H9 (cell line): ENCODE results near the gene ZC3H18. TPM values are rescaled to one million over a fixed set of nuclear protein-coding genes. Genes with fewer than 3 reads are reported as not detected.

Experiments
- DNase-seq: peaks from one replicate; pipeline ENCODE4 v3.0.0-alpha.2; 2017
- H2AFZ ChIP-seq: one replicate; pipeline ENCODE4 v1.6.1; 2013; ENCODE audit warnings: mild to moderate bottlenecking, low read length, control low read depth, moderate library complexity
- H2AK5ac ChIP-seq: 2 replicates; pipeline ENCODE4 v1.6.1; 2013; ENCODE audit warnings: low read length, control low read depth, mixed read lengths; ENCODE audit not compliant: insufficient read length
- H2BK120ac ChIP-seq: one replicate; pipeline ENCODE4 v1.6.1; 2013; ENCODE audit warnings: low read depth, mild to moderate bottlenecking, low read length, control low read depth, inconsistent platforms; ENCODE audit not compliant: poor library complexity, severe bottlenecking
- H2BK12ac ChIP-seq: 2 replicates; pipeline ENCODE4 v1.6.1; 2013; ENCODE audit warnings: low read length, control low read depth, mixed read lengths, low read depth; ENCODE audit not compliant: insufficient read length
- H2BK15ac ChIP-seq: 2 replicates; pipeline ENCODE4 v1.6.1; 2013; ENCODE audit warnings: low read depth, low read length, control low read depth
- H2BK20ac ChIP-seq: one replicate; pipeline ENCODE4 v1.6.1; 2013; ENCODE audit warnings: low read depth, mild to moderate bottlenecking, low read length, control low read depth, inconsistent platforms; ENCODE audit not compliant: poor library complexity, severe bottlenecking
- H2BK5ac ChIP-seq: 2 replicates; pipeline ENCODE4 v1.6.1; 2013; ENCODE audit warnings: low read length, control low read depth, mixed read lengths; ENCODE audit not compliant: insufficient read length
- H3K14ac ChIP-seq: 2 replicates; pipeline ENCODE4 v1.6.1; 2013; ENCODE audit warnings: low read length, control low read depth; ENCODE audit not compliant: insufficient read depth
- H3K18ac ChIP-seq: 2 replicates; pipeline ENCODE4 v1.6.1; 2013; ENCODE audit warnings: low read depth, mild to moderate bottlenecking, mixed read lengths, low read length, control low read depth; ENCODE audit not compliant: insufficient read length
- H3K23ac ChIP-seq: 2 replicates; pipeline ENCODE4 v1.6.1; 2013; ENCODE audit warnings: low read length, control low read depth, mixed read lengths, low read depth; ENCODE audit not compliant: insufficient read length
- H3K23me2 ChIP-seq: 2 replicates; pipeline ENCODE4 v1.6.1; 2013; ENCODE audit warnings: low read depth, mild to moderate bottlenecking, mixed read lengths, low read length, control low read depth; ENCODE audit not compliant: insufficient read length, poor library complexity, severe bottlenecking
- H3K27ac ChIP-seq: 2 replicates; pipeline ENCODE4 v1.5.1; 2013; ENCODE audit warnings: low read length, control low read depth, mixed read lengths, low read depth; ENCODE audit not compliant: insufficient read length
- H3K27me3 ChIP-seq: 2 replicates; pipeline ENCODE4 v1.6.1; 2013; ENCODE audit warnings: low read length, control low read depth, inconsistent platforms; ENCODE audit not compliant: insufficient read depth
- H3K4ac ChIP-seq: 2 replicates; pipeline ENCODE4 v1.6.1; 2013; ENCODE audit warnings: low read depth, mild to moderate bottlenecking, control low read depth, inconsistent platforms, low read length, moderate library complexity
- H3K4me1 ChIP-seq: 2 replicates; pipeline ENCODE4 v1.6.1; 2013; ENCODE audit warnings: low read length, control low read depth, inconsistent platforms; ENCODE audit not compliant: insufficient read depth
- H3K4me2 ChIP-seq: 2 replicates; pipeline ENCODE4 v1.6.1; 2013; ENCODE audit warnings: low read length, control low read depth, mixed read lengths; ENCODE audit not compliant: insufficient read length, insufficient read depth
- H3K56ac ChIP-seq: 2 replicates; pipeline ENCODE4 v1.6.1; 2013; ENCODE audit warnings: low read depth, mild to moderate bottlenecking, mixed read lengths, low read length, control low read depth; ENCODE audit not compliant: insufficient read length
- H3K79me1 ChIP-seq: 2 replicates; pipeline ENCODE4 v1.6.1; 2013; ENCODE audit warnings: low read depth, mild to moderate bottlenecking, moderate library complexity, low read length, control low read depth, inconsistent platforms; ENCODE audit not compliant: insufficient read depth, poor library complexity, severe bottlenecking
- H3K79me2 ChIP-seq: 2 replicates; pipeline ENCODE4 v1.6.1; 2013; ENCODE audit warnings: low read length, control low read depth, inconsistent platforms; ENCODE audit not compliant: insufficient read depth
- H3K9ac ChIP-seq: 2 replicates; pipeline ENCODE4 v1.6.1; 2013; ENCODE audit warnings: low read length, control low read depth, mixed read lengths; ENCODE audit not compliant: insufficient read length; ENCODE audit errors: extremely low read depth
- H3K9me3 ChIP-seq: one replicate; pipeline ENCODE4 v1.6.1; 2013; ENCODE audit warnings: low read depth, low read length, inconsistent platforms; ENCODE audit not compliant: control insufficient read depth
- H3T11ph ChIP-seq: one replicate; pipeline ENCODE4 v1.6.1; 2013; ENCODE audit warnings: mild to moderate bottlenecking, low read length, control low read depth, inconsistent platforms
- H4K20me1 ChIP-seq: one replicate; pipeline ENCODE4 v1.6.1; 2013; ENCODE audit not compliant: control insufficient read depth, insufficient read length, insufficient read depth
- H4K5ac ChIP-seq: 2 replicates; pipeline ENCODE4 v1.6.1; 2013; ENCODE audit warnings: low read depth, mild to moderate bottlenecking, mixed read lengths, low read length, control low read depth; ENCODE audit not compliant: insufficient read length
- H4K8ac ChIP-seq: replicated peaks from 2 replicates; pipeline ENCODE4 v1.6.1; 2013; ENCODE audit warnings: low read length, control low read depth, mixed read lengths, low read depth; ENCODE audit not compliant: insufficient read length
- H4K91ac ChIP-seq: 2 replicates; pipeline ENCODE4 v1.6.1; 2013; ENCODE audit warnings: low read depth, mild to moderate bottlenecking, moderate library complexity, mixed read lengths, low read length, control low read depth; ENCODE audit not compliant: insufficient read length
- H3K27ac Mint-ChIP-seq, 3 experiments: 2 replicates in 2 of 3; 3 replicates in 1 of 3; pipeline ENCODE4 v1.8.0; 2020 to 2021; ENCODE audit warnings: mixed read lengths in 3 of 3, mild to moderate bottlenecking in 1 of 3, moderate library complexity in 1 of 3
- H3K27me3 Mint-ChIP-seq: 2 replicates; pipeline ENCODE4 v1.8.0; 2021; ENCODE audit warnings: low read depth, mild to moderate bottlenecking, moderate library complexity, mixed read lengths
- H3K36me3 Mint-ChIP-seq, 3 experiments: 2 replicates in 2 of 3; 3 replicates in 1 of 3; pipeline ENCODE4 v1.8.0; 2020 to 2021; ENCODE audit warnings: low read depth in 3 of 3, mixed read lengths in 3 of 3; ENCODE audit not compliant: insufficient read depth in 1 of 3
- H3K4me1 Mint-ChIP-seq, 2 experiments: 2 replicates each; pipeline ENCODE4 v1.8.0; 2020; ENCODE audit warnings: mixed read lengths in 2 of 2
- H3K4me3 Mint-ChIP-seq, 2 experiments: 2 replicates in 1 of 2; 3 replicates in 1 of 2; pipeline ENCODE4 v1.8.0; 2020 to 2021; ENCODE audit warnings: mild to moderate bottlenecking in 2 of 2, mixed read lengths in 2 of 2, moderate library complexity in 1 of 2
- H3K9me3 Mint-ChIP-seq, 2 experiments: 2 replicates in 1 of 2; 3 replicates in 1 of 2; pipeline ENCODE4 v1.8.0; 2020; ENCODE audit warnings: mild to moderate bottlenecking in 2 of 2, mixed read lengths in 2 of 2, moderate library complexity in 1 of 2
- CTCF ChIP-seq: fragments of 200-600 bp; sonication (generic); conservative IDR thresholded peaks from 3 replicates; pipeline ENCODE4 v1.8.0; 2021; ENCODE audit warnings: antibody characterized with exemption, mild to moderate bottlenecking
- WGBS: extraction: QIAGEN DNeasy Blood & Tissue Kit; methylation state at CpG from one replicate; pipeline ENCODE4 v1.1.7; 2013; ENCODE audit warnings: missing lambda C conversion rate, low lambda C conversion rate, mixed read lengths; ENCODE audit not compliant: insufficient read length; ENCODE audit errors: extremely low coverage; 5-methylcytosine and 5-hydroxymethylcytosine counted together
- total RNA-seq: library from RNA; stranded (reverse); gene quantifications from 2 replicates; pipeline ENCODE4 v1.2.1, GENCODE V29; 2021

ZC3H18 gene
- total RNA-seq, 1 experiment from 2014 or later, result 69.7 TPM

GRCh38 chr16:88525663-88525990 lies 44.6 kb upstream of the ZC3H18 start:
- Mint-ChIP-seq H3K27me3 (peaks cover 5% of the 10 kb centered on the region; the same call in 1 of the 2 replicates), H3K9me3 (no peaks in the 10 kb centered on the region), H3K4me3 (no peak overlapping the region), H3K27ac (peak overlapping the region in 1 of 3 experiments; percentile 48; a peak in 1 of 7 replicates), H3K4me1 (no peaks in the 10 kb centered on the region), H3K36me3 (peaks cover 0 to 14% (median 8%) of the 10 kb centered on the region in 3 experiments; a peak in 3 of 7 replicates)
- Histone ChIP-seq H3K4ac (no peak overlapping the region), H4K8ac (no peak overlapping the region), H2BK5ac (no peak overlapping the region), H3K56ac (no peak overlapping the region), H2BK15ac (no peak overlapping the region), H4K91ac (no peak overlapping the region), H3K79me1 (no peaks in the 10 kb centered on the region), H3K18ac (no peak overlapping the region), H4K20me1 (no peaks in the 10 kb centered on the region), H2BK20ac (no peak overlapping the region), H2AK5ac (no peak overlapping the region), H2AFZ (no peak overlapping the region), H4K5ac (no peak overlapping the region), H3K4me1 (no peaks in the 10 kb centered on the region), H3K27me3 (no peaks in the 10 kb centered on the region), H2BK12ac (no peak overlapping the region), H3K79me2 (no peaks in the 10 kb centered on the region), H3K4me2 (no peak overlapping the region), H3K14ac (no peak overlapping the region), H3K23me2 (no peaks in the 10 kb centered on the region), H3K27ac (no peak overlapping the region), H3K9ac (no peak overlapping the region), H2BK120ac (no peak overlapping the region), H3K9me3 (no peaks in the 10 kb centered on the region), H3K23ac (no peak overlapping the region), H3T11ph (no peak overlapping the region)
- WGBS, result no CpG with 5 or more reads among the region's 17 CpGs
- DNase-seq, result no peak
- no peak for TF ChIP-seq CTCF
